SU-DHL-6 (cell line): ENCODE data around the gene PARP8.

ENCODE experiments used
- CTCF ChIP-seq: fragments of 200-600 bp; sonication (generic); IDR thresholded peaks from one replicate; pipeline ENCODE4 v1.5.1; 2017; ENCODE audit warnings: antibody characterized with exemption, mild to moderate bottlenecking, low read length, moderate library complexity; ENCODE audit not compliant: insufficient read depth, poor library complexity, severe bottlenecking
- EZH2phosphoT487 ChIP-seq: fragments of 200-600 bp; sonication (generic), shearing (Covaris generic); conservative IDR thresholded peaks from 2 replicates; pipeline ENCODE4 v1.6.1; 2018; ENCODE audit warnings: mild to moderate bottlenecking, antibody characterized with exemption, low read length, moderate library complexity, mixed read lengths

DNA sequence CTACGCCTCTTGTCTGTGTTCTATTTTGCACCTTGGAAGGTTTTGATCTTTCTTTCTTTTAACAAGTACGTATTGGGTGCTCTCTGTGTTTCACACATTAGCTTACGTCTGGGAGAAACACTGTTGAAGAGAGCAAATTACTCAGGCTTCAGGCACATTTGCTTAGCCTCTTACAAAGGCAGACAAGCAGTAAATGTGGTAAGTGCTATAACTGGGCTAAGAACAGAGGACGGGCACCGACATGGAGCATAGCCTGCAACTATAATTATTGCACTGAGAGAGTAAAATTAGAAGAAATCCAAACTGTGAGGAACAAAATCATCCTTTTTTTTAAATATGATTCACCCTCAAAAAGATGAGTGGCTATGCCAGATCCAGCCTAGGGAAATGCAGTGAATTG is 9.4 kb upstream of the PARP8 start:
- no peak for TF ChIP-seq CTCF
- no peak for TF ChIP-seq EZH2phosphoT487
